SK-N-MC (cell line): ENCODE data around the gene ACSS2.

Source experiments
- EZH2 ChIP-seq: fragments of 200-600 bp; sonication (generic); IDR thresholded peaks from one replicate; pipeline ENCODE4 v1.6.1; 2017; ENCODE audit warnings: antibody characterized with exemption
- FOXP2 ChIP-seq: optimal IDR thresholded peaks from 2 replicates; pipeline ENCODE3; 2011; ENCODE audit warnings: mild to moderate bottlenecking, moderate library complexity; ENCODE audit not compliant: insufficient read depth; ENCODE audit errors: extremely low read length, control extremely low read depth

DNA sequence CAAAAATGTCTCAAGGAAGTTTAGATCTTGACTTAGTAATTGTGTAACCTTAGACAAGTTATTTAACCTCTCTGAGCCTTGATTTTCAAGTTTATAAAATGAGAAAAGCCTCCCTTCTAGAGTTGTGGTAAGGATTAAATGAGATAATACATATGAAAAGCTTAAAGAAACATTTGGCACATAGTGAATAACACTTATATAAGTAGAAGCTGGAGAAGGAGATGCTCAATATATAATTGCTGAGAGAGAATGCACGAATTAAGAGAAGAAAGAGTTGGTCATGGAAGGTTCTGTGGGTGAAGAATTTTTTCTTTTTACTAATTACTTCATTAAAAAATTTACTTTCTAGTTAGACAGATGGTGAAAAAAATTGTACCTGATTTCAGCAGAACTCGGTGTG, 5.3 kb downstream of the ACSS2 start:
- no peak for TF ChIP-seq FOXP2
- TF ChIP-seq EZH2 = no peak
